Activated B cell treated with CpG ODN at 0.5 μM for 24 hours (primary cell): ENCODE data around the gene MGMT. TPM values are rescaled to one million over a fixed set of nuclear protein-coding genes. Genes with fewer than 3 reads are reported as not detected.

Experiments
- ATAC-seq: fragments of 200-7000 bp; cut with Tn5 transposase; one replicate; pipeline ENCODE4 v1.10.0; 2021; ENCODE audit warnings: low read depth, mild to moderate bottlenecking, moderate library complexity
- CTCF ChIA-PET: fragments of 350-600 bp; sonication (Branson Sonifier 250); formaldehyde crosslinking; loops from one replicate; lab custom pipeline; 2021; ENCODE audit warnings: antibody characterized with exemption; lab: Charles Lee
- POLR2A ChIA-PET: fragments of 350-600 bp; sonication (Branson Sonifier 250); formaldehyde crosslinking; loops from one replicate; lab custom pipeline; 2021; ENCODE audit warnings: antibody characterized with exemption; lab: Charles Lee
- DNase-seq: peaks from one replicate; pipeline ENCODE4 v3.0.0; 2022
- H3K27ac Mint-ChIP-seq: one replicate; pipeline ENCODE4 v1.8.0; 2020; ENCODE audit warnings: mixed read lengths
- H3K27me3 Mint-ChIP-seq: one replicate; pipeline ENCODE4 v1.8.0; 2021; ENCODE audit warnings: mixed read lengths
- H3K36me3 Mint-ChIP-seq: one replicate; pipeline ENCODE4 v1.8.0; 2021; ENCODE audit warnings: low read depth, mixed read lengths
- H3K4me1 Mint-ChIP-seq: one replicate; pipeline ENCODE4 v1.8.0; 2021; ENCODE audit warnings: mixed read lengths
- H3K4me3 Mint-ChIP-seq: one replicate; pipeline ENCODE4 v1.8.0; 2020; ENCODE audit warnings: mild to moderate bottlenecking, mixed read lengths
- H3K9me3 Mint-ChIP-seq: one replicate; pipeline ENCODE4 v1.8.0; 2020; ENCODE audit warnings: mixed read lengths
- intact Hi-C: fragments of 100-400 bp; cut with micrococcal nuclease; formaldehyde crosslinking; loops from one replicate; pipeline ENCODE4 v1.15.1; 2024
- total RNA-seq: library from RNA; stranded (reverse); gene quantifications from 2 replicates; pipeline ENCODE4 v1.2.3, GENCODE V29; 2022
- TF ChIP-seq, protein P1 (sequence below): fragments of 200-600 bp; IDR thresholded peaks from one replicate; pipeline ENCODE4 v1.8.0; 2022; ENCODE audit warnings: antibody characterized with exemption, mild to moderate bottlenecking

The MGMT gene
- total RNA-seq, 1 donor from 2014 or later, result 25.8 TPM

DNA sequence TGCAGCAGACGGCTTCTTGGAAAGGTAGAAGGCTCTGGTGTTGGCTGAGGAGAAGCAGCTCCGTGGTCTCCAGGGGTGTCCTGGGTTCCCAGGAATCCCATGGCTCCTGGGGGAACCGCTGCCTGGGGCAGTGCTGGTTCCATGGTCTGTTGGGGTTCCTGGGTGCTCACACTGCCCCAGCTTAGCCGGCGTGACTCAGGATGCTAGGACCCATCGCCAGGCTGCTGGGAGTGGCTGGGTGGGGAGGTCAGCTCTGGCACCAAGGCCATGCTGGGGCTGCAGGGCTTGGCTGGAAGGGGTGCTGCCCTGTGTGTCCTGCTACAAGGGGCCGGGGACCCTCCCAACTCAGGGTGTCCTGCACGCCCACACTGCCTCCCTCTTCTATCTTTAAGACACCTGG lies 9.4 kb downstream of the MGMT start:
- DNase-seq (no peak), ATAC-seq (no peak)
- Mint-ChIP-seq H3K27ac (no peak overlapping the region), H3K4me1 (peaks cover 45% of the 10 kb centered on the region), H3K9me3 (peaks cover 8% of the 10 kb centered on the region), H3K36me3 (peaks cover 17% of the 10 kb centered on the region), H3K4me3 (no peak overlapping the region), H3K27me3 (no peaks in the 10 kb centered on the region)
- intact Hi-C loops, result no loop called here
- TF ChIP-seq, protein P1, sequence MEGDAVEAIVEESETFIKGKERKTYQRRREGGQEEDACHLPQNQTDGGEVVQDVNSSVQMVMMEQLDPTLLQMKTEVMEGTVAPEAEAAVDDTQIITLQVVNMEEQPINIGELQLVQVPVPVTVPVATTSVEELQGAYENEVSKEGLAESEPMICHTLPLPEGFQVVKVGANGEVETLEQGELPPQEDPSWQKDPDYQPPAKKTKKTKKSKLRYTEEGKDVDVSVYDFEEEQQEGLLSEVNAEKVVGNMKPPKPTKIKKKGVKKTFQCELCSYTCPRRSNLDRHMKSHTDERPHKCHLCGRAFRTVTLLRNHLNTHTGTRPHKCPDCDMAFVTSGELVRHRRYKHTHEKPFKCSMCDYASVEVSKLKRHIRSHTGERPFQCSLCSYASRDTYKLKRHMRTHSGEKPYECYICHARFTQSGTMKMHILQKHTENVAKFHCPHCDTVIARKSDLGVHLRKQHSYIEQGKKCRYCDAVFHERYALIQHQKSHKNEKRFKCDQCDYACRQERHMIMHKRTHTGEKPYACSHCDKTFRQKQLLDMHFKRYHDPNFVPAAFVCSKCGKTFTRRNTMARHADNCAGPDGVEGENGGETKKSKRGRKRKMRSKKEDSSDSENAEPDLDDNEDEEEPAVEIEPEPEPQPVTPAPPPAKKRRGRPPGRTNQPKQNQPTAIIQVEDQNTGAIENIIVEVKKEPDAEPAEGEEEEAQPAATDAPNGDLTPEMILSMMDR, result no peak
- ChIA-PET CTCF (no interaction called here), POLR2A (interaction anchor here (0.9 kb wide), 1 partner anchor 10 kb away, joined by 3 read pairs; no protein-coding TSS in a partner anchor)

DNA sequence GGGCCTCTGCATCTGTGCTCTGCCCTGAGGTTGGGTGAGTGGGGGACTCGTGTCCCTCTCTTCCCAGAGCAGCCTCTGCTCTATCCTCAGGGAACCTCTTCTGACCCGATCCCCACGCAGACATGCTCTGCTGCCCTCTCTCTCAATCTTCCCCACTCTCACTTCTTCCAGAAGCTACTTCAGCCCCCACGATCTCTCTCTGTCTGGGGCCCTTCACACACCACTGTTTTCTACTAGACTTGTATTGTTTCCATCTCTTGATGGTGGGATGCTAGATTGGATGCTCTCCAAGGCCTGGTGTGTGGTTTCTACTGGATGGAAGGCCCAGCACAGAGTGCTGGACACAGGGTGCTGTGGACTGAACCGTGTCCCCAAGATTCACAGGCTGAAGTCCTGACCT lies 10.0 kb downstream of the MGMT start:
- POLR2A ChIA-PET, result no interaction called here
- CTCF ChIA-PET, result no interaction called here
- TF ChIP-seq, protein P1, result no peak
- no peak for ATAC-seq
- intact Hi-C loops, result no loop called here
- Mint-ChIP-seq H3K9me3 (peaks cover 12% of the 10 kb centered on the region), H3K27me3 (no peaks in the 10 kb centered on the region), H3K27ac (no peak overlapping the region), H3K4me3 (no peak overlapping the region), H3K36me3 (peaks cover 18% of the 10 kb centered on the region), H3K4me1 (peaks cover 39% of the 10 kb centered on the region)
- DNase-seq, result no peak

DNA sequence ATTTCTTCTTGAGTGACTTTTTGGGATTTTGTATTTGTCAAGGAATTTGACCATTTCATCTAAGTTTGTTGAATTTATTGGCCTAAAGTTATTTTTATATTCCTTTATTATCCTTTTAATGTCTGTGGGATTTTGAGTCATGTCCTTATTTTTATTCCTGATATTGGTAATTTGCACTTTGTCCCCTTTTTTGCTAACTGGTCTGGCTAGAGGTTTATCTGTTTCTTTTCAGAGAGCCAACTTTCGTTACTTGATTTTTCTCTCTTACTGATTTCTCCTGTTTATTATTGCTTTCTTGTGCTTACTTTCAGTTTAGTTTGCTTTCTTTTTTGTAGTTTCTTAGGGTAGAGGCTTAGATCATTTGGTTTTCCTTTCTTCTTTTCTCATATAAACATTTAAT lies 14.6 kb downstream of the MGMT start:
- Mint-ChIP-seq H3K4me3 (no peak overlapping the region), H3K9me3 (peaks cover 38% of the 10 kb centered on the region), H3K36me3 (peaks cover 37% of the 10 kb centered on the region), H3K27me3 (no peaks in the 10 kb centered on the region), H3K4me1 (peaks cover 3% of the 10 kb centered on the region), H3K27ac (no peak overlapping the region)
- DNase-seq, result no peak
- ChIA-PET POLR2A (no interaction called here), CTCF (no interaction called here)
- TF ChIP-seq, protein P1, result no peak
- intact Hi-C loops, result no loop called here
- ATAC-seq, result no peak

DNA sequence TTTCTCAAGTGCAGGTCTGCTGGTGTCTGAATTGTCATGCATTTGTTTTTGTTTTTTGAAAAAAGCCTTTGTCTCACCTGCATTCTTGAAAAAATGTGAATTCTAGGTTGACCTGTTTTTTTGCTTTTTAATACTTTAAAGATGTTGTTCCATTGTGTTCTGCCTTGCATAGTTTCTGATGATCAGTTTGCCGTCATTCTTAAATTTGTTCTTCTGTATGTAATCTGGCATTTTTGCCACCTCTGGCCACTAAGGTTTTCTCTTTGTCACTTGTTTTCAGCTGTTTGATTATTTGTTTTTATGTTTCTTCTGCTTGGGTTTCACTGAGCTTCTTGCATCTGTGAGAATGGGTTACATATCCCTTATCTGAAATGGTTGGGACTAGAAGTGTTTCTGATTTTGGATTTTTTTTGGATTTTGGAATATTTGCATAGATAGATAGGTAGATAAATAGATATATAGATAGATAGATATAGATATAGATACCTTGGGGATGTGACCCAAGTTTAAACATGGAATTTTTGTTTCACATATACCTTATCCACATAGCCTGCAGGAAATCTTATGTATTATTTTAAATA lies 16.5 kb downstream of the MGMT start:
- TF ChIP-seq, protein P1, result no peak
- no peaks in the 10 kb centered on the region for H3K27me3 Mint-ChIP-seq
- no peak overlapping the region for H3K27ac Mint-ChIP-seq
- H3K4me3 Mint-ChIP-seq, result no peak overlapping the region
- H3K36me3 Mint-ChIP-seq, result peaks cover 45% of the 10 kb centered on the region
- intact Hi-C loops, result no loop called here
- POLR2A ChIA-PET, result no interaction called here
- CTCF ChIA-PET, result no interaction called here
- peaks cover 40% of the 10 kb centered on the region for H3K9me3 Mint-ChIP-seq
- H3K4me1 Mint-ChIP-seq, result no peaks in the 10 kb centered on the region
- DNase-seq (no peak), ATAC-seq (no peak)

DNA sequence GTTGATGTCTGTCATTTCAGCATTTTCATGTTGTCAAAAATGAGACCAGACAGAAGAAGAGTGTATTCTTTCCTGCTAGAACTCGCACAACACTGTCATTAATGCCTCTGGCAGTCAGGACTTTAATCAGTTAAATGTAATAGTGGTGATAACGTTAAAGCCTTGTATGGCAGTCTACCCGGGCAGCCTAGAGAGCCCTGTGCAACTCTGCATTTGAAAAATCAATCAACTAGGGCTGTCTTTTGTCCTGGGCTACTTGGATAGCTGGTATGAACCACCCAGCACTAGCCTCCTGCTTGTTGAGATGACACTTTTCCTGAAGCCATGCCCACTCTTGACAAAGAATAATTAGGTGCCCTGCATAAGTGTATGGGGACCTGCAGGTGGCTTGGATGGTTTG lies 19.8 kb downstream of the MGMT start:
- intact Hi-C loops, result no loop called here
- DNase-seq (no peak), ATAC-seq (no peak)
- H3K4me3 Mint-ChIP-seq, result no peak overlapping the region
- TF ChIP-seq, protein P1, result no peak
- POLR2A ChIA-PET, result no interaction called here
- H3K36me3 Mint-ChIP-seq, result peaks cover 48% of the 10 kb centered on the region
- peaks cover 44% of the 10 kb centered on the region for H3K9me3 Mint-ChIP-seq
- H3K4me1 Mint-ChIP-seq, result no peaks in the 10 kb centered on the region
- no peak overlapping the region for H3K27ac Mint-ChIP-seq
- no peaks in the 10 kb centered on the region for H3K27me3 Mint-ChIP-seq
- CTCF ChIA-PET, result no interaction called here
